ENCODE measurements around the gene PAX6. TPM values are rescaled to one million over a fixed set of nuclear protein-coding genes. Genes with fewer than 3 reads are reported as not detected.
A peak's percentile ranks its signal among the peaks of the same experiment; 100 is the strongest.

PAX6 gene
- total RNA-seq, 2 donors from 2014 or later, result 5.4 to 6.8 TPM

GRCh38 chr11:31764766-31765165 is 46.4 kb downstream of the PAX6 start:
- DNase-seq, result no peak
- WGBS, 2 experiments (ENCODE audit: insufficient coverage in 1 of 2, insufficient read length in 1 of 2), result 78 to 100% methylated on average over 1 to 5 of the region's 5 CpGs
- peaks cover 8% of the 10 kb centered on the region for H3K4me1 Mint-ChIP-seq
- Histone ChIP-seq H3K4me3 (ENCODE audit: low read length) (no peak overlapping the region), H3K9ac (ENCODE audit: extremely low read depth, low read length, poor library complexity, severe bottlenecking) (no peak overlapping the region), H3K9me3 (ENCODE audit: control insufficient read depth, low read length) (no peaks in the 10 kb centered on the region), H3K36me3 (ENCODE audit: control insufficient read depth, insufficient read depth, low read length) (no peaks in the 10 kb centered on the region), H3K27me3 (ENCODE audit: control insufficient read depth, insufficient read depth, low read length, poor library complexity, severe bottlenecking) (no peaks in the 10 kb centered on the region), H3K4me1 (ENCODE audit: control insufficient read depth, insufficient read depth, low read length) (no peaks in the 10 kb centered on the region), H3K27ac (ENCODE audit: low read depth, low read length) (no peak overlapping the region)
- H3K27me3 Mint-ChIP-seq (ENCODE audit: insufficient read depth), result no peaks in the 10 kb centered on the region
- H3K36me3 Mint-ChIP-seq (ENCODE audit: low read depth), result no peaks in the 10 kb centered on the region
- H3K27ac Mint-ChIP-seq, result no peak overlapping the region
- H3K4me3 Mint-ChIP-seq, result no peak overlapping the region
- no peaks in the 10 kb centered on the region for H3K9me3 Mint-ChIP-seq
- no peak for TF ChIP-seq CTCF (conservative IDR thresholded peaks at IDR 0.05)

- TF ChIP-seq CTCF (conservative IDR thresholded peaks at IDR 0.05), result no peak
- H3K27ac Mint-ChIP-seq, result no peak overlapping the region
- Histone ChIP-seq H3K4me3 (ENCODE audit: low read length) (no peak overlapping the region), H3K27ac (ENCODE audit: low read depth, low read length) (peak overlapping the region; percentile 25), H3K9ac (ENCODE audit: extremely low read depth, low read length, poor library complexity, severe bottlenecking) (no peak overlapping the region), H3K27me3 (ENCODE audit: control insufficient read depth, insufficient read depth, low read length, poor library complexity, severe bottlenecking) (no peaks in the 10 kb centered on the region), H3K9me3 (ENCODE audit: control insufficient read depth, low read length) (no peaks in the 10 kb centered on the region), H3K4me1 (ENCODE audit: control insufficient read depth, insufficient read depth, low read length) (no peaks in the 10 kb centered on the region), H3K36me3 (ENCODE audit: control insufficient read depth, insufficient read depth, low read length) (no peaks in the 10 kb centered on the region)
- H3K9me3 Mint-ChIP-seq, result no peaks in the 10 kb centered on the region
- no peak overlapping the region for H3K4me3 Mint-ChIP-seq
- no peaks in the 10 kb centered on the region for H3K27me3 Mint-ChIP-seq (ENCODE audit: insufficient read depth)
- DNase-seq, result no peak
- peaks cover 8% of the 10 kb centered on the region for H3K4me1 Mint-ChIP-seq
- no peaks in the 10 kb centered on the region for H3K36me3 Mint-ChIP-seq (ENCODE audit: low read depth)
- 93 to 100% methylated on average over 2 to 5 of the region's 5 CpGs for WGBS, 2 experiments (ENCODE audit: insufficient coverage in 1 of 2, insufficient read length in 1 of 2)
Observed at GRCh38 chr11:31764261-31764660, 46.9 kb downstream of the PAX6 start.

- Mint-ChIP-seq H3K27ac (no peak overlapping the region), H3K4me3 (no peak overlapping the region), H3K9me3 (no peaks in the 10 kb centered on the region), H3K36me3 (ENCODE audit: low read depth) (no peaks in the 10 kb centered on the region), H3K27me3 (ENCODE audit: insufficient read depth) (no peaks in the 10 kb centered on the region), H3K4me1 (peaks cover 4% of the 10 kb centered on the region)
- Histone ChIP-seq H3K9ac (ENCODE audit: extremely low read depth, low read length, poor library complexity, severe bottlenecking) (no peak overlapping the region), H3K4me3 (ENCODE audit: low read length) (no peak overlapping the region), H3K9me3 (ENCODE audit: control insufficient read depth, low read length) (no peaks in the 10 kb centered on the region), H3K27me3 (ENCODE audit: control insufficient read depth, insufficient read depth, low read length, poor library complexity, severe bottlenecking) (no peaks in the 10 kb centered on the region), H3K27ac (ENCODE audit: low read depth, low read length) (no peak overlapping the region), H3K36me3 (ENCODE audit: control insufficient read depth, insufficient read depth, low read length) (no peaks in the 10 kb centered on the region), H3K4me1 (ENCODE audit: control insufficient read depth, insufficient read depth, low read length) (no peaks in the 10 kb centered on the region)
- TF ChIP-seq CTCF (conservative IDR thresholded peaks at IDR 0.05), result no peak
- DNase-seq, result no peak
Observed at GRCh38 chr11:31763296-31763695, 47.8 kb downstream of the PAX6 start.

Measured in endodermal cell (in vitro differentiated cells).